HCT116 (cell line): ENCODE measurements around the gene USP53. TPM values are rescaled to one million over a fixed set of nuclear protein-coding genes. Genes with fewer than 3 reads are reported as not detected.

Source experiments
- ATAC-seq: fragments of 200-7000 bp; cut with Tn5 transposase; 2 replicates; pipeline ENCODE4 v1.9.1; 2020; ENCODE audit warnings: mild to moderate bottlenecking, moderate library complexity
- BruUV-seq: library from RNA; stranded (reverse); fragments of 400-500 nt; replicated peaks from 2 replicates; lab custom pipeline; 2021; lab: Mats Ljungman, UMichigan
- CTCF ChIA-PET: fragments of 300-600 bp; sonication (Branson Sonifier 250); formaldehyde crosslinking; loops from one replicate; lab custom pipeline; 2021; ENCODE audit warnings: antibody characterized with exemption; lab: Charles Lee
- POLR2A ChIA-PET: fragments of 300-600, 350-600 bp; sonication (Branson Sonifier 250); formaldehyde crosslinking; loops from one replicate; lab custom pipeline; 2021; ENCODE audit warnings: antibody characterized with exemption; lab: Charles Lee
- RAD21 ChIA-PET, 2 experiments: fragments of 300-600 bp; sonication (Branson Sonifier 250); formaldehyde crosslinking; loops; one replicate each; lab custom pipeline; 2023; ENCODE audit warnings: low total read pairs in 2 of 2; ENCODE audit not compliant: uncharacterized antibody in 2 of 2, unreplicated experiment in 2 of 2, low non-redundant PET in 1 of 2; lab: Charles Lee
- DNase-seq: peaks from one replicate; pipeline ENCODE4 v3.0.0-alpha.2; 2010; ENCODE audit warnings: low read depth, low spot score
- H2AFZ ChIP-seq: fragments of 200-600 bp; shearing (Covaris generic), sonication (generic); 2 replicates; pipeline ENCODE4 v1.6.1; 2017; ENCODE audit warnings: low read depth, mixed run types, mixed read lengths, antibody characterized with exemption, low read length; ENCODE audit not compliant: poor library complexity, severe bottlenecking
- H3K27ac ChIP-seq: 2 replicates; pipeline ENCODE4 v1.5.1; 2012; ENCODE audit warnings: low read depth, low read length
- H3K27me3 ChIP-seq: fragments of 200-600 bp; sonication (generic); 2 replicates; pipeline ENCODE4 v1.6.1; 2016; ENCODE audit warnings: mixed run types, low read length, mixed read lengths; ENCODE audit not compliant: insufficient read depth
- H3K36me3 ChIP-seq, 2 experiments: fragments of 200-500 bp in 1 of 2; fragments of 200-600 bp in 1 of 2; sonication (Bioruptor generic) in 1 of 2; sonication (generic) in 1 of 2; 2 replicates each; pipeline versions ENCODE4 v1.5.1 to v1.6.1; 2014 to 2016; ENCODE audit warnings: low read length in 2 of 2, inconsistent platforms in 1 of 2, mixed read lengths in 1 of 2, mixed run types in 1 of 2; ENCODE audit not compliant: insufficient read depth in 2 of 2, control insufficient read depth in 1 of 2
- H3K4me1 ChIP-seq, 2 experiments: fragments of 200-600 bp in 1 of 2; sonication (generic) in 1 of 2; 2 replicates each; pipeline versions ENCODE4 v1.5.1 to v1.6.1; 2012 to 2017; ENCODE audit warnings: low read length in 2 of 2, inconsistent platforms in 1 of 2, mild to moderate bottlenecking in 1 of 2, mixed read lengths in 1 of 2, mixed run types in 1 of 2, moderate library complexity in 1 of 2; ENCODE audit not compliant: insufficient read depth in 2 of 2, control insufficient read depth in 1 of 2
- H3K4me2 ChIP-seq: fragments of 200-600 bp; sonication (generic); 2 replicates; pipeline ENCODE4 v1.6.1; 2017; ENCODE audit warnings: mixed run types, low read length, mixed read lengths
- H3K4me3 ChIP-seq, 2 experiments: fragments of 200-600 bp in 1 of 2; sonication (generic) in 1 of 2; replicated peaks in 1 of 2; 2 replicates each; pipeline ENCODE4 v1.5.1; 2011 to 2016; ENCODE audit warnings: low read length in 2 of 2, control low read depth in 1 of 2, low read depth in 1 of 2, mild to moderate bottlenecking in 1 of 2, mixed read lengths in 1 of 2, mixed run types in 1 of 2
- H3K79me2 ChIP-seq: fragments of 200-600 bp; sonication (generic); 2 replicates; pipeline ENCODE4 v1.6.1; 2017; ENCODE audit warnings: mild to moderate bottlenecking, mixed run types, low read length, moderate library complexity, mixed read lengths; ENCODE audit not compliant: insufficient read depth
- H3K9ac ChIP-seq: fragments of 200-600 bp; sonication (generic); 2 replicates; pipeline ENCODE4 v1.6.1; 2016; ENCODE audit warnings: low read length, mixed read lengths
- H3K9me2 ChIP-seq: fragments of 200-600 bp; sonication (generic), shearing (Covaris generic); 2 replicates; pipeline ENCODE4 v1.6.1; 2017; ENCODE audit warnings: mixed run types, mild to moderate bottlenecking, moderate library complexity; ENCODE audit not compliant: insufficient read depth
- H3K9me3 ChIP-seq, 2 experiments: fragments of 200-500 bp in 1 of 2; fragments of 200-600 bp in 1 of 2; sonication (Bioruptor generic) in 1 of 2; sonication (generic) in 1 of 2; 2 replicates each; pipeline ENCODE4 v1.6.1; 2014 to 2017; ENCODE audit warnings: low read length in 2 of 2, mixed read lengths in 2 of 2, inconsistent platforms in 1 of 2, low read depth in 1 of 2, mild to moderate bottlenecking in 1 of 2, mixed run types in 1 of 2, moderate library complexity in 1 of 2; ENCODE audit not compliant: control insufficient read depth in 1 of 2, insufficient read depth in 1 of 2
- H4K20me1 ChIP-seq: fragments of 200-600 bp; sonication (generic), shearing (Covaris generic); 2 replicates; pipeline ENCODE4 v1.6.1; 2017; ENCODE audit warnings: mixed run types, mild to moderate bottlenecking, moderate library complexity; ENCODE audit not compliant: insufficient read depth
- CBX3 ChIP-seq: IDR thresholded peaks from 2 replicates; pipeline ENCODE4 v1.6.1; 2012; ENCODE audit warnings: low read depth
- EGR1 ChIP-seq: IDR thresholded peaks from 2 replicates; pipeline ENCODE4 v1.6.1; 2012; ENCODE audit warnings: low read depth
- ELF1 ChIP-seq: IDR thresholded peaks from 2 replicates; pipeline ENCODE4 v1.6.1; 2012; ENCODE audit warnings: low read depth, borderline replicate concordance
- FOSL1 ChIP-seq: IDR thresholded peaks from 2 replicates; pipeline ENCODE4 v1.6.1; 2012; ENCODE audit warnings: low read depth
- JUND ChIP-seq: IDR thresholded peaks from 2 replicates; pipeline ENCODE4 v1.6.1; 2012
- POLR2A ChIP-seq: IDR thresholded peaks from 2 replicates; pipeline ENCODE4 v1.7.0; 2011; ENCODE audit warnings: borderline replicate concordance; ENCODE audit not compliant: insufficient read depth, insufficient read length; ENCODE audit errors: extremely low read depth
- RAD21 ChIP-seq: IDR thresholded peaks from 2 replicates; pipeline ENCODE4 v1.6.1; 2012; ENCODE audit warnings: low read depth, mild to moderate bottlenecking
- SRF ChIP-seq: IDR thresholded peaks from 2 replicates; pipeline ENCODE4 v1.6.1; 2012; ENCODE audit warnings: low read depth
- YY1 ChIP-seq: IDR thresholded peaks from 2 replicates; pipeline ENCODE4 v1.6.1; 2011; ENCODE audit warnings: low read length, low read depth, moderate library complexity, mild to moderate bottlenecking; ENCODE audit not compliant: insufficient replicate concordance; ENCODE audit errors: extremely low read depth
- ZFX ChIP-seq: fragments of 450-650 bp; IDR thresholded peaks from 2 replicates; pipeline ENCODE4 v1.6.1; 2017
- intact Hi-C: fragments of 100-400 bp; cut with micrococcal nuclease; formaldehyde crosslinking; loops from 2 replicates; pipeline ENCODE4 v1.10.0; 2022
- total RNA-seq: library from RNA; stranded (reverse); gene quantifications from one replicate; pipeline ENCODE4 v1.2.1, GENCODE V29; 2021; ENCODE audit not compliant: unreplicated experiment
- TF ChIP-seq, protein P1 (sequence below): IDR thresholded peaks from 2 replicates; pipeline ENCODE4 v1.6.1; 2012
- TF ChIP-seq, protein P2 (sequence below): IDR thresholded peaks from 2 replicates; pipeline ENCODE4 v1.6.1; 2012; ENCODE audit warnings: low read depth
- TF ChIP-seq, protein P3 (sequence below): IDR thresholded peaks from 2 replicates; pipeline ENCODE4 v1.6.1; 2012
- TF ChIP-seq, protein P4 (sequence below), 3 experiments: fragments of 200-600 bp in 1 of 3; sonication (generic) in 1 of 3; IDR thresholded peaks in 2 of 3; conservative IDR thresholded peaks in 1 of 3; 2 replicates each; pipeline ENCODE4 v1.5.1; 2012 to 2017; ENCODE audit warnings: low read depth in 2 of 3, low read length in 2 of 3, antibody characterized with exemption in 1 of 3, borderline replicate concordance in 1 of 3, control low read depth in 1 of 3, mild to moderate bottlenecking in 1 of 3, mixed read lengths in 1 of 3, mixed run types in 1 of 3, moderate library complexity in 1 of 3; ENCODE audit not compliant: insufficient read depth in 1 of 3

Gene USP53
- total RNA-seq, 1 experiment from 2014 or later, result 22.0 TPM

DNA sequence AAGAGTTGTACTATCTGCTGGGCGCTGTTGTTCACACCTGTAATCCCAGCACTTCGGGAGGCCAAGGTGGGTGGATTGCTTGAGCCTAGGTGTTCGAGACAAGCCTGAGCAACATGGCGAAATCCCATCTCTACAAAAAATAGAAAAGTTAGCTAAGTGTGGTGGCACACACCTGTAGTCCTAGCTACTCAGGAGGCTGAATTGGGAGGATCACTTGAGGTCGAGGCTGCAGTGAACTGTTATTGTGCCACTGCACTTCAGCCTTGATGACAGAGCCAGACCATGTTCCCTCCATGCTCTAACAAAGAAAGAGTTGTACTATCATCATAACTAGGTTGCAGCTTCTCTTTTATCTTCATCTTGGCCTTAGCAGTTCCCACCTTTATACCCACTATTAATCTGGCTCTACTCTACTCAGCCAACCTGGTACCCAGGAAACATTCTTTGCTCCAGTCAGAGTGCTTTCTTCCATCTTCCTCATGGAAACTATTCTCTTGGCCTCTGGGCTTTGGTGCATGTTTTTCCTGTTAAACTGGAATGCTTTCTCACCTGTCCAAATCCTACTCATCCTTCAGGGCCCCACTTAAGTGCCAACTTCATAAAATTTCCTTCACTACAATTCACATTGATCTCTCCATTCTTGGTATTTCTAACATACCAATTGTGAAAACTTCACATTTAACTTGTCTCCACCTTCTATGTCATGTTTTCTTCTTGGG, 91.2 kb downstream of the USP53 start:
- H3K36me3 ChIP-seq, result no peaks in the 10 kb centered on the region
- no peaks in the 10 kb centered on the region for H3K27me3 ChIP-seq
- intact Hi-C loops, result no loop called here
- H3K9me2 ChIP-seq, result no peaks in the 10 kb centered on the region
- TF ChIP-seq FOSL1 (no peak), POLR2A (no peak), ZFX (no peak), YY1 (no peak), SRF (no peak), ELF1 (no peak), JUND (no peak), RAD21 (no peak), CBX3 (no peak), EGR1 (no peak)
- TF ChIP-seq, protein P1, sequence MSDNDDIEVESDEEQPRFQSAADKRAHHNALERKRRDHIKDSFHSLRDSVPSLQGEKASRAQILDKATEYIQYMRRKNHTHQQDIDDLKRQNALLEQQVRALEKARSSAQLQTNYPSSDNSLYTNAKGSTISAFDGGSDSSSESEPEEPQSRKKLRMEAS, result no peak
- TF ChIP-seq, protein P2, sequence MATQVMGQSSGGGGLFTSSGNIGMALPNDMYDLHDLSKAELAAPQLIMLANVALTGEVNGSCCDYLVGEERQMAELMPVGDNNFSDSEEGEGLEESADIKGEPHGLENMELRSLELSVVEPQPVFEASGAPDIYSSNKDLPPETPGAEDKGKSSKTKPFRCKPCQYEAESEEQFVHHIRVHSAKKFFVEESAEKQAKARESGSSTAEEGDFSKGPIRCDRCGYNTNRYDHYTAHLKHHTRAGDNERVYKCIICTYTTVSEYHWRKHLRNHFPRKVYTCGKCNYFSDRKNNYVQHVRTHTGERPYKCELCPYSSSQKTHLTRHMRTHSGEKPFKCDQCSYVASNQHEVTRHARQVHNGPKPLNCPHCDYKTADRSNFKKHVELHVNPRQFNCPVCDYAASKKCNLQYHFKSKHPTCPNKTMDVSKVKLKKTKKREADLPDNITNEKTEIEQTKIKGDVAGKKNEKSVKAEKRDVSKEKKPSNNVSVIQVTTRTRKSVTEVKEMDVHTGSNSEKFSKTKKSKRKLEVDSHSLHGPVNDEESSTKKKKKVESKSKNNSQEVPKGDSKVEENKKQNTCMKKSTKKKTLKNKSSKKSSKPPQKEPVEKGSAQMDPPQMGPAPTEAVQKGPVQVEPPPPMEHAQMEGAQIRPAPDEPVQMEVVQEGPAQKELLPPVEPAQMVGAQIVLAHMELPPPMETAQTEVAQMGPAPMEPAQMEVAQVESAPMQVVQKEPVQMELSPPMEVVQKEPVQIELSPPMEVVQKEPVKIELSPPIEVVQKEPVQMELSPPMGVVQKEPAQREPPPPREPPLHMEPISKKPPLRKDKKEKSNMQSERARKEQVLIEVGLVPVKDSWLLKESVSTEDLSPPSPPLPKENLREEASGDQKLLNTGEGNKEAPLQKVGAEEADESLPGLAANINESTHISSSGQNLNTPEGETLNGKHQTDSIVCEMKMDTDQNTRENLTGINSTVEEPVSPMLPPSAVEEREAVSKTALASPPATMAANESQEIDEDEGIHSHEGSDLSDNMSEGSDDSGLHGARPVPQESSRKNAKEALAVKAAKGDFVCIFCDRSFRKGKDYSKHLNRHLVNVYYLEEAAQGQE, result no peak
- TF ChIP-seq, protein P3, sequence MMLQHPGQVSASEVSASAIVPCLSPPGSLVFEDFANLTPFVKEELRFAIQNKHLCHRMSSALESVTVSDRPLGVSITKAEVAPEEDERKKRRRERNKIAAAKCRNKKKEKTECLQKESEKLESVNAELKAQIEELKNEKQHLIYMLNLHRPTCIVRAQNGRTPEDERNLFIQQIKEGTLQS, result no peak
- TF ChIP-seq, protein P4, sequence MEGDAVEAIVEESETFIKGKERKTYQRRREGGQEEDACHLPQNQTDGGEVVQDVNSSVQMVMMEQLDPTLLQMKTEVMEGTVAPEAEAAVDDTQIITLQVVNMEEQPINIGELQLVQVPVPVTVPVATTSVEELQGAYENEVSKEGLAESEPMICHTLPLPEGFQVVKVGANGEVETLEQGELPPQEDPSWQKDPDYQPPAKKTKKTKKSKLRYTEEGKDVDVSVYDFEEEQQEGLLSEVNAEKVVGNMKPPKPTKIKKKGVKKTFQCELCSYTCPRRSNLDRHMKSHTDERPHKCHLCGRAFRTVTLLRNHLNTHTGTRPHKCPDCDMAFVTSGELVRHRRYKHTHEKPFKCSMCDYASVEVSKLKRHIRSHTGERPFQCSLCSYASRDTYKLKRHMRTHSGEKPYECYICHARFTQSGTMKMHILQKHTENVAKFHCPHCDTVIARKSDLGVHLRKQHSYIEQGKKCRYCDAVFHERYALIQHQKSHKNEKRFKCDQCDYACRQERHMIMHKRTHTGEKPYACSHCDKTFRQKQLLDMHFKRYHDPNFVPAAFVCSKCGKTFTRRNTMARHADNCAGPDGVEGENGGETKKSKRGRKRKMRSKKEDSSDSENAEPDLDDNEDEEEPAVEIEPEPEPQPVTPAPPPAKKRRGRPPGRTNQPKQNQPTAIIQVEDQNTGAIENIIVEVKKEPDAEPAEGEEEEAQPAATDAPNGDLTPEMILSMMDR (IDR thresholded peaks at IDR 0.05 in 2 of 3, conservative IDR thresholded peaks at IDR 0.05 in 1 of 3; ENCODE audit: borderline replicate concordance in 1 of 3, insufficient read depth in 1 of 3, low read depth in 2 of 3, low read length in 2 of 3), result no peak
- ChIA-PET CTCF (no interaction called here), RAD21 (no interaction called here), POLR2A (no interaction called here)
- BruUV-seq, result no TSS peak
- H3K4me1 ChIP-seq, result peaks cover 3 to 20% of the 10 kb centered on the region in 2 experiments; a peak in 3 of 4 replicates
- peaks cover 16% of the 10 kb centered on the region for H3K79me2 ChIP-seq
- no peak overlapping the region for H3K9ac ChIP-seq
- H3K4me2 ChIP-seq, result no peak overlapping the region
- no peak overlapping the region for H2AFZ ChIP-seq
- H3K9me3 ChIP-seq, result no peaks in the 10 kb centered on the region
- 0 out of 2 replicates have a peak, but pooled peaks cover 3% of the 10 kb centered on the region for H4K20me1 ChIP-seq
- no peak overlapping the region for H3K27ac ChIP-seq
- H3K4me3 ChIP-seq, result no peak overlapping the region
- ATAC-seq (no peak), DNase-seq (no peak)
